Hepatocyte (in vitro differentiated cells): ENCODE results near the gene TDRD3. TPM values are rescaled to one million over a fixed set of nuclear protein-coding genes. Genes with fewer than 3 reads are reported as not detected.

Source experiments
- DNase-seq: peaks from one replicate; pipeline ENCODE4 v3.0.0-alpha.2; 2016; ENCODE audit warnings: low spot score
- H2AFZ ChIP-seq: fragments of 200-600 bp; sonication (generic); 2 replicates; pipeline ENCODE4 v1.6.0; 2016; ENCODE audit warnings: antibody characterized with exemption, mild to moderate bottlenecking
- H3K27ac ChIP-seq: fragments of 200-600 bp; sonication (generic); 2 replicates; pipeline ENCODE4 v1.5.1; 2016; ENCODE audit warnings: mild to moderate bottlenecking
- H3K27me3 ChIP-seq: fragments of 200-600 bp; sonication (generic); 2 replicates; pipeline ENCODE4 v1.6.1; 2016
- H3K36me3 ChIP-seq: fragments of 200-600 bp; sonication (generic); replicated peaks from 2 replicates; pipeline ENCODE4 v1.5.1; 2016; ENCODE audit warnings: low read depth; ENCODE audit not compliant: insufficient read depth
- H3K4me1 ChIP-seq: fragments of 200-600 bp; sonication (generic); 2 replicates; pipeline ENCODE4 v1.5.1; 2016; ENCODE audit warnings: mild to moderate bottlenecking, moderate library complexity; ENCODE audit not compliant: insufficient read depth
- H3K4me2 ChIP-seq: fragments of 200-600 bp; sonication (generic); 2 replicates; pipeline ENCODE4 v1.6.0; 2016
- H3K4me3 ChIP-seq: fragments of 200-600 bp; sonication (generic); 2 replicates; pipeline ENCODE4 v1.5.1; 2016; ENCODE audit warnings: mild to moderate bottlenecking
- H3K79me2 ChIP-seq: fragments of 200-600 bp; sonication (generic); 2 replicates; pipeline ENCODE4 v1.6.0; 2017; ENCODE audit warnings: mild to moderate bottlenecking
- H3K9me2 ChIP-seq: fragments of 200-600 bp; sonication (generic); replicated peaks from 2 replicates; pipeline ENCODE4 v1.6.0; 2017; ENCODE audit warnings: mild to moderate bottlenecking; ENCODE audit not compliant: insufficient read depth
- H3K9me3 ChIP-seq: fragments of 200-600 bp; sonication (generic); 2 replicates; pipeline ENCODE4 v1.5.1; 2016; ENCODE audit warnings: low read depth, mild to moderate bottlenecking
- H4K20me1 ChIP-seq: fragments of 200-600 bp; sonication (generic); 2 replicates; pipeline ENCODE4 v1.6.0; 2016; ENCODE audit warnings: mild to moderate bottlenecking; ENCODE audit not compliant: insufficient read depth, poor library complexity, severe bottlenecking
- EZH2 ChIP-seq: fragments of 200-600 bp; sonication (generic); IDR thresholded peaks from 2 replicates; pipeline ENCODE4 v1.6.1; 2016; ENCODE audit warnings: antibody characterized with exemption, mild to moderate bottlenecking, borderline replicate concordance
- EZH2phosphoT487 ChIP-seq: fragments of 200-600 bp; sonication (generic); IDR thresholded peaks from one replicate; pipeline ENCODE4 v1.6.1; 2018; ENCODE audit warnings: antibody characterized with exemption, mild to moderate bottlenecking, low read depth, moderate library complexity; ENCODE audit not compliant: unreplicated experiment, severe bottlenecking
- WGBS: methylation state at CpG from one replicate; pipeline ENCODE4 v1.1.6; 2016; ENCODE audit warnings: low lambda C conversion rate; ENCODE audit errors: missing lambda C conversion rate; 5-methylcytosine and 5-hydroxymethylcytosine counted together
- polyA plus RNA-seq: library from polyadenylated mRNA; unstranded; fragments of >200 nt; fragmentation: Nextera tagmentation; extraction: Ambion mirVana; gene quantifications from 2 replicates; pipeline ENCODE4 v1.2.1, GENCODE V29; 2016
- total RNA-seq: library from RNA; depleted of rRNA; stranded (reverse); fragments of >200 nt; gene quantifications from 2 replicates; pipeline ENCODE4 v1.2.3, GENCODE V29; 2014
- TF ChIP-seq, protein P1 (sequence below): fragments of 200-600 bp; sonication (generic); IDR thresholded peaks from 2 replicates; pipeline ENCODE4 v1.5.1; 2016; ENCODE audit warnings: antibody characterized with exemption, mild to moderate bottlenecking; ENCODE audit not compliant: poor library complexity

TDRD3 gene
- total and polyA plus RNA-seq, 2 experiments from 2014 or later, result 5.3 to 16.8 TPM

DNA sequence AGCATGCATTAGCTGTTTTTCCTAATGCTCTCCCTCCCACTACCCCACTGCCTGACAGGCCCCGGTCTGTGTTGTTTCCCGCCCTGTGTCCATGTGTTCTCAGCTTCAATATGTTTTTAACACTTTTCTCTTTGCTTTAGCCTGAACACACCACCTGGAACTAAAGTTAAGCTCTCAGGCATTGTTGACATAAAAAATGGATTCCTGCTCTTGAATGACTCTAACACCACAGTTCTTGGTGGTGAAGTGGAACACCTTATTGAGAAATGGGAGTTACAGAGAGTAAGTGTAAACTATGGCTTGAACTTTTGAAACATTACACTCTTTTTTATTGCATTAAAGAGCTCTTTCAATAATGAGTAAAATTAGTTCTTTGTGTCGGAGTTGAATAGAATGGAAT lies 70.1 kb downstream of the TDRD3 start:
- no peaks in the 10 kb centered on the region for H3K4me1 ChIP-seq
- H3K9me2 ChIP-seq, result no peaks in the 10 kb centered on the region
- H4K20me1 ChIP-seq, result no peaks in the 10 kb centered on the region
- H2AFZ ChIP-seq, result no peak overlapping the region
- H3K27me3 ChIP-seq, result no peaks in the 10 kb centered on the region
- no peaks in the 10 kb centered on the region for H3K36me3 ChIP-seq
- no peak overlapping the region for H3K27ac ChIP-seq
- no peaks in the 10 kb centered on the region for H3K9me3 ChIP-seq
- H3K79me2 ChIP-seq, result no peaks in the 10 kb centered on the region
- TF ChIP-seq, protein P1, sequence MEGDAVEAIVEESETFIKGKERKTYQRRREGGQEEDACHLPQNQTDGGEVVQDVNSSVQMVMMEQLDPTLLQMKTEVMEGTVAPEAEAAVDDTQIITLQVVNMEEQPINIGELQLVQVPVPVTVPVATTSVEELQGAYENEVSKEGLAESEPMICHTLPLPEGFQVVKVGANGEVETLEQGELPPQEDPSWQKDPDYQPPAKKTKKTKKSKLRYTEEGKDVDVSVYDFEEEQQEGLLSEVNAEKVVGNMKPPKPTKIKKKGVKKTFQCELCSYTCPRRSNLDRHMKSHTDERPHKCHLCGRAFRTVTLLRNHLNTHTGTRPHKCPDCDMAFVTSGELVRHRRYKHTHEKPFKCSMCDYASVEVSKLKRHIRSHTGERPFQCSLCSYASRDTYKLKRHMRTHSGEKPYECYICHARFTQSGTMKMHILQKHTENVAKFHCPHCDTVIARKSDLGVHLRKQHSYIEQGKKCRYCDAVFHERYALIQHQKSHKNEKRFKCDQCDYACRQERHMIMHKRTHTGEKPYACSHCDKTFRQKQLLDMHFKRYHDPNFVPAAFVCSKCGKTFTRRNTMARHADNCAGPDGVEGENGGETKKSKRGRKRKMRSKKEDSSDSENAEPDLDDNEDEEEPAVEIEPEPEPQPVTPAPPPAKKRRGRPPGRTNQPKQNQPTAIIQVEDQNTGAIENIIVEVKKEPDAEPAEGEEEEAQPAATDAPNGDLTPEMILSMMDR, result no peak
- TF ChIP-seq EZH2 (no peak), EZH2phosphoT487 (no peak)
- WGBS, result 92% methylated on average over 3 of the region's 3 CpGs
- no peak overlapping the region for H3K4me2 ChIP-seq
- no peak overlapping the region for H3K4me3 ChIP-seq
- no peak for DNase-seq

DNA sequence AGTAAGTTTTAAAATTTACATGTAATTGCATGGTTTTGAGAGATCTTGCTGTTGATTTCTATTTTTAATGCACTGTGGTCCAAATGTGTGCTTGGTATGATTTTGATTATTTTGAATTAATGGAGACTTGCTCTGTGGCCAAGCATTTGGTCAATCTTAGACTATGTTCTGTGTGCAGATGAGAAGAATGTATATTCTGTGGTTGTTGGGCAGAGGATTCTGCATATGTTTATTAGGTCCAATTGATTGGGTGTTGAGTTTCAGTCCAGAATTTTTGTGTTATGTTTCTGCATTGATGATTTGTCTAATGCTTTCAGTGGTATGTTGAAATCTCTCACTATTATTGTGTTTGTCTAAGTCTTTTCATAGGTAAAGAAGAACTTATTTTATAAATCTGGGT lies 82.3 kb downstream of the TDRD3 start:
- Histone ChIP-seq H3K4me3 (no peak overlapping the region), H3K36me3 (no peaks in the 10 kb centered on the region), H3K27me3 (no peaks in the 10 kb centered on the region), H3K79me2 (no peaks in the 10 kb centered on the region), H3K9me2 (no peaks in the 10 kb centered on the region), H3K27ac (no peak overlapping the region), H4K20me1 (no peaks in the 10 kb centered on the region), H2AFZ (no peak overlapping the region), H3K9me3 (no peaks in the 10 kb centered on the region), H3K4me2 (no peak overlapping the region), H3K4me1 (no peaks in the 10 kb centered on the region)
- TF ChIP-seq EZH2, result no peak
- TF ChIP-seq, protein P1, result no peak
- no peak for TF ChIP-seq EZH2phosphoT487
- DNase-seq, result no peak

DNA sequence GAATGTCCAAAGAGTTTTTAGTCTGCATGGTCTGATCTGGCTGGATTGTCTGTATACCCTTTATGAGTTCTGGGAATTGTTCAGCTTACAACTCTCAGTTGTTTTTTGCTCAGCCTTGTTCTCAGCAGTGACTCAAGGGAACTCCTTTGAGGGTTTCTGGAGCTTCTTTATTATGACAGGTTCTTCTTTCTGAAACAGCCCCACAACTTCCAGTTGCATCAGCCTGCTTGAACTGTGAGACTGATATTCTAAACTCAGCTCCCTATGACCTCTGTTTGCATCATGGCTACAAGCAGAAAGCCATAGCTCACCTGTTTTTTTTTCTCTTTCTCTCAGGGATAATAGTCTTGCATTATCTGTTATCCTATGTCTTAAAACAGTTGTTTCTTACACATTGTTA lies 85.0 kb downstream of the TDRD3 start:
- Histone ChIP-seq H3K27me3 (no peaks in the 10 kb centered on the region), H3K4me2 (no peak overlapping the region), H3K79me2 (no peaks in the 10 kb centered on the region), H3K27ac (no peak overlapping the region), H3K36me3 (no peaks in the 10 kb centered on the region), H3K4me3 (no peak overlapping the region), H4K20me1 (no peaks in the 10 kb centered on the region), H2AFZ (no peak overlapping the region), H3K9me3 (no peaks in the 10 kb centered on the region), H3K9me2 (no peaks in the 10 kb centered on the region), H3K4me1 (no peaks in the 10 kb centered on the region)
- no peak for DNase-seq
- no peak for TF ChIP-seq EZH2phosphoT487
- no peak for TF ChIP-seq EZH2
- TF ChIP-seq, protein P1, result no peak

DNA sequence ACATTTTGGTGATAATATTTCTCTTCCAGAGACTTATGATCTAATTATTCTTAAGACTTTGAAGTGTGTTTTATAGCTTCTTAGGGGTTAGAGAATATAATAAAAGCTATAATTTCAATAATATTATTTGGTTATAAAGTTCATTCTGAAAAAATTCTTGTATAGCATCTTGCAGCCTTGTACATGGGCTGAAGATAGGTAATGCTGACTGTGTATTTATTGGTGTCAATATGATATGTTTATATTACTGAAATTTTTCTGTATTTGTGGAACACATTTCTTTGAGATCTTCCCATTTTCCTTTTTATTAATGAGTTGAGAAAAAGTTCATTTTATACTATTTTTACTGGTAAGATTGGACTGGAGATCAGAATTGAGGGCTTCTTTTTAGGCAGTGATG lies 87.8 kb downstream of the TDRD3 start:
- no peaks in the 10 kb centered on the region for H3K36me3 ChIP-seq
- no peak for DNase-seq
- TF ChIP-seq EZH2 (no peak), EZH2phosphoT487 (no peak)
- TF ChIP-seq, protein P1, result no peak

More for the DNA sequence above, 87.8 kb downstream of the TDRD3 start:
- Histone ChIP-seq H3K4me3 (no peak overlapping the region), H2AFZ (no peak overlapping the region), H3K9me3 (no peaks in the 10 kb centered on the region), H3K4me2 (no peak overlapping the region), H3K79me2 (no peaks in the 10 kb centered on the region), H4K20me1 (no peaks in the 10 kb centered on the region), H3K27me3 (no peaks in the 10 kb centered on the region), H3K27ac (no peak overlapping the region), H3K4me1 (no peaks in the 10 kb centered on the region), H3K9me2 (no peaks in the 10 kb centered on the region)
